Sigmoid colon (tissue), 4 donors: ENCODE data around the gene ADAMTS3.

Experiments used
- CTCF ChIP-seq, 4 experiments: fragments of 450-650 bp in 3 of 4; fragments of 200-600 bp in 1 of 4; IDR thresholded peaks; one replicate each; pipeline ENCODE4 v1.5.1; 2016 to 2019; ENCODE audit warnings: antibody characterized with exemption in 4 of 4, mild to moderate bottlenecking in 3 of 4, moderate library complexity in 2 of 4
- EP300 ChIP-seq, 4 donors: sonication (generic); formaldehyde crosslinking; IDR thresholded peaks; one replicate each; pipeline ENCODE4 v1.6.1; 2017; ENCODE audit warnings: antibody characterized with exemption in 4 of 4
- POLR2A ChIP-seq, 2 donors: fragments of 450-650 bp; IDR thresholded peaks; one replicate each; pipeline ENCODE4 v1.6.1; 2016; ENCODE audit warnings: antibody characterized with exemption in 2 of 2, mild to moderate bottlenecking in 2 of 2, moderate library complexity in 2 of 2
- POLR2AphosphoS5 ChIP-seq, 4 donors: sonication (generic); formaldehyde crosslinking; IDR thresholded peaks; one replicate each; pipeline ENCODE4 v1.6.1; 2017; ENCODE audit warnings: antibody characterized with exemption in 4 of 4

- TF ChIP-seq CTCF (IDR thresholded peaks at IDR 0.05), result no peak
- TF ChIP-seq POLR2AphosphoS5 (IDR thresholded peaks at IDR 0.05), result no peak
- TF ChIP-seq EP300 (IDR thresholded peaks at IDR 0.05), result no peak
- TF ChIP-seq POLR2A (IDR thresholded peaks at IDR 0.05), result no peak
Observed at GRCh38 chr4:72275381-72275780, 293.6 kb downstream of the ADAMTS3 start.
